Activated CD8-positive, alpha-beta memory T cell treated with anti-CD3 and anti-CD28 coated beads, Interleukin-2, amount 10 ng/mL, durations not matched to agents 7 days and 5 days (primary cell): Measurements from ENCODE around the gene TMED5. TPM values are rescaled to one million over a fixed set of nuclear protein-coding genes. Genes with fewer than 3 reads are reported as not detected.
"Not testable (repeated sequence)": the region's sequence is repeated elsewhere in the genome, so short reads cannot be mapped to it uniquely, and the experiment has no call there.

Experiments
- ATAC-seq: fragments of 150-1000 bp; cut with Tn5 transposase; one replicate; pipeline ENCODE4 v1.10.0; 2021; ENCODE audit warnings: moderate library complexity
- CTCF ChIA-PET: fragments of 350-600 bp; sonication (Branson Sonifier 250); formaldehyde crosslinking; loops from one replicate; lab custom pipeline; 2021; ENCODE audit warnings: antibody characterized with exemption; lab: Charles Lee
- DNase-seq: peaks from one replicate; pipeline ENCODE4 v3.0.0-alpha.2; 2020
- H3K27ac Mint-ChIP-seq: one replicate; pipeline ENCODE4 v1.8.0; 2021; ENCODE audit warnings: mild to moderate bottlenecking, mixed read lengths
- H3K27me3 Mint-ChIP-seq: one replicate; pipeline ENCODE4 v1.8.0; 2021; ENCODE audit warnings: mixed read lengths
- H3K36me3 Mint-ChIP-seq: one replicate; pipeline ENCODE4 v1.8.0; 2021; ENCODE audit warnings: mild to moderate bottlenecking, mixed read lengths
- H3K4me1 Mint-ChIP-seq: one replicate; pipeline ENCODE4 v1.8.0; 2021; ENCODE audit warnings: mixed read lengths
- H3K4me3 Mint-ChIP-seq: one replicate; pipeline ENCODE4 v1.8.0; 2021; ENCODE audit warnings: mild to moderate bottlenecking, moderate library complexity, mixed read lengths
- H3K9me3 Mint-ChIP-seq: one replicate; pipeline ENCODE4 v1.8.0; 2022; ENCODE audit warnings: low read depth, mixed read lengths
- total RNA-seq, 2 experiments: library from RNA; stranded (reverse); gene quantifications; one replicate each; pipeline ENCODE4 v1.2.3, GENCODE V29; 2021

Gene TMED5
- total RNA-seq, 2 experiments from 2014 or later, result 42.9 to 48.2 TPM

GRCh38 chr1:93164816-93165215, 15.4 kb downstream of the TMED5 start:
- CTCF ChIA-PET, result interaction anchor here (1.0 kb wide), 1 partner anchor 13 kb away, joined by 5 read pairs; no protein-coding TSS in a partner anchor
- Mint-ChIP-seq H3K27ac (no peak overlapping the region), H3K4me3 (no peak overlapping the region), H3K36me3 (peaks cover 58% of the 10 kb centered on the region), H3K4me1 (peaks cover 24% of the 10 kb centered on the region), H3K9me3 (peaks cover 9% of the 10 kb centered on the region), H3K27me3 (no peaks in the 10 kb centered on the region)
- ATAC-seq (no peak), DNase-seq (no peak)

DNA sequence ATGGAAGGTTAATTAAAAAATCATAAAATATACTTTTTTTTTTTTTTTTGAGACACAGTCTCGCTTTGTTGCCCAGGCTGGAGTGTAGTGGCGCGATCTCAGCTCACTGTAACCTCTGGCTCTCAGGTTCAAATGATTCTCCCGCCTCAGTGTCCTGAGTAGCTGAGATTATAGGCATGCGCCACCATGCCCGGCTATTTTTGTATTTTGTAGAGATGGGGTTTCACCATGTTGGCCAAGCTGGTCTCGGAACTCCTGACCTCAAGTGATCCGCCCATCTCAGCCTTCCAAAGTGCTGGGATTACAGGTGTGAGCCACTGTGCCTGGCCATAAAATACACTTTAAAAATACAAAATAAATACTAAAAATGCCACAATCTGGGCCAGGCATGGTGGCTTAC, 16.9 kb downstream of the TMED5 start:
- CTCF ChIA-PET, DNase-seq, H3K27me3 Mint-ChIP-seq, H3K27ac Mint-ChIP-seq, H3K9me3 Mint-ChIP-seq, ATAC-seq, H3K4me3 Mint-ChIP-seq: not testable (repeated sequence)
- peaks cover 58% of the 10 kb centered on the region for H3K36me3 Mint-ChIP-seq
- H3K4me1 Mint-ChIP-seq, result peaks cover 11% of the 10 kb centered on the region

DNA sequence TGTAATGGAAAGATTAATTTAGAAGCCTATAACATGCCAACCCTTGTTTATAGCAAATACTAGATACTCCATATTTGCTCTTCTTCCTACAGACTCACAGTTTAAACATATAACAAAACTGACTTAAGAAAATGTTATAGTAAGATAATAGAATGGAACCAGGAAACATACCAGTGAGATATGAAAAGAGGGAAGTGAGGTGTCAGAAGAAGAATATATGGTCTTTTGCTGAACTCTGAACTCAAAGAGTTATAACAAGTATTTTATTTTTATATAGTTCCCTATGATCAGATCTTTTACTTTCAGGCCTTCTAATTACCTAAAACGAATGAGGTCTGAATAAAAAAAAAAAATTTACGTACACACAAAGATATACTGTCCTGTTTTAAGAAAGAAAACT, 20.9 kb downstream of the TMED5 start:
- ATAC-seq, result no peak
- H3K27ac Mint-ChIP-seq, result no peak overlapping the region
- no peak overlapping the region for H3K4me3 Mint-ChIP-seq
- DNase-seq, result no peak
- peaks cover 19% of the 10 kb centered on the region for H3K4me1 Mint-ChIP-seq
- peaks cover 45% of the 10 kb centered on the region for H3K36me3 Mint-ChIP-seq
- H3K9me3 Mint-ChIP-seq, result no peaks in the 10 kb centered on the region
- H3K27me3 Mint-ChIP-seq, result no peaks in the 10 kb centered on the region
- CTCF ChIA-PET, result interaction anchor here (1.9 kb wide), 1 partner anchor 9 kb away, joined by 6 read pairs; no protein-coding TSS in a partner anchor

GRCh38 chr1:93155335-93155734, 24.9 kb downstream of the TMED5 start:
- DNase-seq (no peak), ATAC-seq (peak; percentile 80)
- Mint-ChIP-seq H3K4me1 (peaks cover 22% of the 10 kb centered on the region), H3K9me3 (no peaks in the 10 kb centered on the region), H3K27me3 (no peaks in the 10 kb centered on the region), H3K4me3 (no peak overlapping the region), H3K27ac (peak overlapping the region; percentile 69), H3K36me3 (peaks cover 43% of the 10 kb centered on the region)
- CTCF ChIA-PET, result interaction anchor here (0.9 kb wide), 1 partner anchor 18 kb away, joined by 3 read pairs; no protein-coding TSS in a partner anchor

DNA sequence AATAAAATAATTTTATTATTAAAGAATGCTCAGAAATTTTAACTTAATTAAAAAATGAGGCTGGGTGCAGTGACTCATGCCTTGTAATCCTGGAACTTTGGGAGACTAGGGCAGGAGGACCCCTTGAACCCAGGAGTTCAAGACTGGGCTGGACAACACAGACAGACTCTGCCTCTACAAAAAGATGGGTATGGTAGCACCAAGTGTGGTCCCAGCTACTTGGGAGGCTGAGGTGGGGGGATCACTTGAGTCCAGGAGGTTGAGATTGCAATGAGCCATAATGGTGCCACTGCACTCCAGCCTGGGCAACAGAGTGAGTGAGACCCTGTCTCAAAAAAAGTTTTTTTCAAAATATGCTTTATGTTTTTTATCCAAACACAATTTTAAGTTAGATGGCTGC, 25.3 kb downstream of the TMED5 start:
- no peak overlapping the region for H3K4me3 Mint-ChIP-seq
- ATAC-seq (peak; percentile 29), DNase-seq (no peak)
- peak overlapping the region; percentile 69 for H3K27ac Mint-ChIP-seq
- no peaks in the 10 kb centered on the region for H3K27me3 Mint-ChIP-seq
- peaks cover 22% of the 10 kb centered on the region for H3K4me1 Mint-ChIP-seq
- CTCF ChIA-PET, result interaction anchor here (0.9 kb wide), 1 partner anchor 18 kb away, joined by 3 read pairs; no protein-coding TSS in a partner anchor
- peaks cover 44% of the 10 kb centered on the region for H3K36me3 Mint-ChIP-seq
- no peaks in the 10 kb centered on the region for H3K9me3 Mint-ChIP-seq

GRCh38 chr1:93152835-93153234, 27.4 kb downstream of the TMED5 start:
- no peak overlapping the region for H3K4me3 Mint-ChIP-seq
- CTCF ChIA-PET, result interaction anchor here (1.0 to 2.1 kb wide), 2 partner anchors 12 to 22 kb away, joined by 3 to 5 read pairs; no protein-coding TSS in a partner anchor

DNA sequence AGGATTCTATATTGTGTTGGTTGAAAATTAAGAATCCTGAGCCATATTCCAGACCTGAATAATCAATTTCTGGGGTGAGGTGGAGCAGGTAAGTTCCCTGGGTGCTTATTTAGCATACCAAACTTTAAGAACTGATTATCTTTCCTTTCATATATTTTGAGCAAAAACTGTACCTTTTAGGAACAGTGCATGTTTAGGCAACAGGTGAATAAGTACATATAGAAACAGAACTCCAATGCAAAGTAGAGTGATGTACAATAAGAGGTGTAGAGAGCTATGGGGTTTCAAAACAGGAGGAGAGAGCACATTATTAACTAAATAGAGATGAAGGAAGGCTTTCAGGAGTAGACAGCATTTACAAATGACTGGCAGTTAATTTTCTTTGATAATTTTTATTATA, 28.7 kb downstream of the TMED5 start:
- no peak overlapping the region for H3K27ac Mint-ChIP-seq
- peaks cover 45% of the 10 kb centered on the region for H3K36me3 Mint-ChIP-seq
- DNase-seq, result no peak

More at GRCh38 chr1:93152835-93153234, 27.4 kb downstream of the TMED5 start:
- Mint-ChIP-seq H3K4me1 (peaks cover 22% of the 10 kb centered on the region), H3K9me3 (no peaks in the 10 kb centered on the region), H3K36me3 (peaks cover 44% of the 10 kb centered on the region), H3K27ac (no peak overlapping the region), H3K27me3 (no peaks in the 10 kb centered on the region)
- DNase-seq, result no peak
- ATAC-seq, result no peak

GRCh38 chr1:93150729-93151128, 29.5 kb downstream of the TMED5 start:
- Mint-ChIP-seq H3K36me3 (peaks cover 42% of the 10 kb centered on the region), H3K27ac (no peak overlapping the region), H3K4me1 (peaks cover 19% of the 10 kb centered on the region), H3K4me3 (no peak overlapping the region), H3K27me3 (no peaks in the 10 kb centered on the region), H3K9me3 (no peaks in the 10 kb centered on the region)
- no peak for ATAC-seq
- CTCF ChIA-PET, result interaction anchor here (2.0 kb wide), 1 partner anchor 8 kb away, joined by 6 read pairs; no protein-coding TSS in a partner anchor
- DNase-seq, result no peak

More for the DNA sequence above, 28.7 kb downstream of the TMED5 start:
- Mint-ChIP-seq H3K4me3 (no peak overlapping the region), H3K9me3 (no peaks in the 10 kb centered on the region), H3K27me3 (no peaks in the 10 kb centered on the region), H3K4me1 (peaks cover 22% of the 10 kb centered on the region)
- ATAC-seq, result no peak
- CTCF ChIA-PET, result interaction anchor here (2.0 to 2.1 kb wide), 2 partner anchors 8 to 13 kb away, joined by 5 to 6 read pairs; no protein-coding TSS in a partner anchor

DNA sequence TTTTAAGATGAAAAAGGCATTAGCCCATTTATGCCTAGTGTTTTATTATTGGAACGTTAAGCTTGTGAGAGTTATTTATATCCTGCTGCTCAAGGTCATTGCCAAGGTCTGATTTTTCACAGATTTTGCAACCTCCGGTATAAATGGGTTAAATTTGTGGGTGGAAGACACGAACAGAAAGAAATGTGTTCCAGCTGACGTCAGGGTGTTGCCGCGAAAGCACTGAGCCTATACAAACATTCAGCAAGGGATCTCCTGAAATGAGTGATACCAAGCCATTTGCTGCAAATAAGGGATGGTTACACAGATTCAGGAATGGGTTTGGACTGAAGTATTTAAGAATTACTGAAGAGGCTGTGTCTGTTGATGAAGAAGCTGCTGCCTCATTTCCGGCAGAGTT, 32.2 kb downstream of the TMED5 start:
- CTCF ChIA-PET, result no interaction called here
- ATAC-seq, result no peak
- no peaks in the 10 kb centered on the region for H3K27me3 Mint-ChIP-seq
- H3K4me3 Mint-ChIP-seq, result no peak overlapping the region
- H3K9me3 Mint-ChIP-seq, result no peaks in the 10 kb centered on the region
- peaks cover 10% of the 10 kb centered on the region for H3K4me1 Mint-ChIP-seq
- H3K36me3 Mint-ChIP-seq, result peaks cover 41% of the 10 kb centered on the region
- no peak overlapping the region for H3K27ac Mint-ChIP-seq
- DNase-seq, result no peak

DNA sequence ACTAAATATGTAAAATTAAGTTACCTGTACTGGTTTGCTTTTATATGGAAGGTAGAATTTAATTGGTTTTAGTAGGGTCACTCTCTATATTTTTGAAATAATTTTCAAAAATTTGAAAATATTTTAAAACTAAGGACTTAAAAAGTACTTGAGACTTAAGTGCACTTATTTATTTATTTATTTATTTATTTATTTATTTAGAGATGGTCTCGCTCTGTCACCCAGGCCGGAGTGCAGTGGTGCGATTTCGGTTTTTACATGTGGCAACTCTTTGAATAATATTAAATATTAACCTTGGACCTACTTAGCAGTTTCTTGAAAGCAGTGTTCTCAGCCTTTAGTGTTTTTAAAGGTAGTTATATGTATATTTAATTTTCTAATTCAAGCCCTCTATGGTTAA, 36.4 kb downstream of the TMED5 start:
- Mint-ChIP-seq H3K4me3 (no peak overlapping the region), H3K27me3 (no peaks in the 10 kb centered on the region), H3K9me3 (no peaks in the 10 kb centered on the region), H3K36me3 (peaks cover 22% of the 10 kb centered on the region), H3K27ac (no peak overlapping the region), H3K4me1 (peaks cover 3% of the 10 kb centered on the region)
- CTCF ChIA-PET, result interaction anchor here (0.8 kb wide), 1 partner anchor 161 kb away, joined by 3 read pairs; no protein-coding TSS in a partner anchor
- ATAC-seq, result no peak
- no peak for DNase-seq

- Mint-ChIP-seq H3K27me3 (no peaks in the 10 kb centered on the region), H3K9me3 (no peaks in the 10 kb centered on the region), H3K4me3 (no peak overlapping the region), H3K36me3 (peaks cover 21% of the 10 kb centered on the region), H3K4me1 (peaks cover 3% of the 10 kb centered on the region), H3K27ac (no peak overlapping the region)
- CTCF ChIA-PET, result no interaction called here
- DNase-seq (no peak), ATAC-seq (no peak)
Observed at GRCh38 chr1:93143136-93143535, 37.1 kb downstream of the TMED5 start.

DNA sequence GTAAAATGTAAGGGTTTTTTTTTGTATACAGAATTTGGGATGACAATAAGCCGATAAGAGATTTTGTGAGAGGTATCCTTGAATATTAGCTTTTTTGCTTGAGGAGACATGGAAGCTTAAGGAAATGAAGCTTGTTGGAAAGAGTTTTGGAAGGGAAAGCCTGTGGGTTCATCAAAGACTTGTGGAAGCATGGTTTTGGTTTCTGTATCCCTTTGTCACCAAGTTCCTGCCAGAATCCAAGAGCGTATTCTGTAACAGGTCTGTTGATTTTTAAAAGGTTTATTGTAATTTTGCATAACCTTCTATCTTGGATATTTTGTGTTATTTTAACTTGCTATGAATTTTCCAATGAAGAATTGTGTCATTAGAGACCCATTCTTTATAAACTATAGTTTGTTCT, 38.1 kb downstream of the TMED5 start:
- H3K9me3 Mint-ChIP-seq, result no peaks in the 10 kb centered on the region
- H3K4me1 Mint-ChIP-seq, result peaks cover 3% of the 10 kb centered on the region
- H3K36me3 Mint-ChIP-seq, result peaks cover 21% of the 10 kb centered on the region
- H3K27ac Mint-ChIP-seq, result no peak overlapping the region
- no peak for ATAC-seq
- DNase-seq, result no peak
- CTCF ChIA-PET, result no interaction called here
- H3K27me3 Mint-ChIP-seq, result no peaks in the 10 kb centered on the region
- no peak overlapping the region for H3K4me3 Mint-ChIP-seq

DNA sequence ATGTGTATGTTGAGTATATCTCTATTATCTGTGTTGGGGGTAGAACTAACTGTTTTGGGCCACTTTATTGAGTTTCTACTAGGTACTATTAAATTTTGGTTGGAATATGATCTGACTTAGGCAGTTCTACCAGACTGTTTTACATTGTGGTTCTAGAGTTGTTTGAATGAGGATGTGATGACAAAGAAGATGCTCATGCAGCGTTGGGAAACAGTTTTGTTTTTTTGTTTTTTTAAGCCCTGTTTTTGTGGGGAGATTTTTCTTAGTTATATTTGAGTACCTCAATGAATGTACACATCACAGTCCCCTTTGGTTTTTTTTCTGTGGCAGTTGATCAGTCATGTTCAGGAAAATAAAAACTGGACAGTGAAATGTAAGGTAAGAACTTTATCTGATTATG, 40.1 kb downstream of the TMED5 start:
- CTCF ChIA-PET, result no interaction called here

GRCh38 chr1:93137604-93138292, 42.5 kb downstream of the TMED5 start:
- H3K4me1 Mint-ChIP-seq, result no peaks in the 10 kb centered on the region
- no peaks in the 10 kb centered on the region for H3K9me3 Mint-ChIP-seq
- H3K4me3 Mint-ChIP-seq, result no peak overlapping the region
- CTCF ChIA-PET, result no interaction called here
- H3K27ac Mint-ChIP-seq, result no peak overlapping the region
- DNase-seq (no peak), ATAC-seq (no peak)
- peaks cover 34% of the 10 kb centered on the region for H3K36me3 Mint-ChIP-seq
- H3K27me3 Mint-ChIP-seq, result no peaks in the 10 kb centered on the region

More for the DNA sequence above, 40.1 kb downstream of the TMED5 start:
- Mint-ChIP-seq H3K9me3 (no peaks in the 10 kb centered on the region), H3K36me3 (peaks cover 30% of the 10 kb centered on the region), H3K27ac (no peak overlapping the region), H3K4me3 (no peak overlapping the region), H3K27me3 (no peaks in the 10 kb centered on the region), H3K4me1 (peaks cover 3% of the 10 kb centered on the region)
- DNase-seq (no peak), ATAC-seq (no peak)
